SH-SY5Y (cell line): ENCODE data around the gene CPXM1.

Experiments used
- GATA2 ChIP-seq: IDR thresholded peaks from 2 replicates; pipeline ENCODE4 v1.6.1; 2011; ENCODE audit warnings: mild to moderate bottlenecking, low read depth, low read length
- GATA3 ChIP-seq: IDR thresholded peaks from 2 replicates; pipeline ENCODE4 v1.6.1; 2011; ENCODE audit warnings: low read depth, mild to moderate bottlenecking, low read length, moderate library complexity

CPXM1 gene

DNA sequence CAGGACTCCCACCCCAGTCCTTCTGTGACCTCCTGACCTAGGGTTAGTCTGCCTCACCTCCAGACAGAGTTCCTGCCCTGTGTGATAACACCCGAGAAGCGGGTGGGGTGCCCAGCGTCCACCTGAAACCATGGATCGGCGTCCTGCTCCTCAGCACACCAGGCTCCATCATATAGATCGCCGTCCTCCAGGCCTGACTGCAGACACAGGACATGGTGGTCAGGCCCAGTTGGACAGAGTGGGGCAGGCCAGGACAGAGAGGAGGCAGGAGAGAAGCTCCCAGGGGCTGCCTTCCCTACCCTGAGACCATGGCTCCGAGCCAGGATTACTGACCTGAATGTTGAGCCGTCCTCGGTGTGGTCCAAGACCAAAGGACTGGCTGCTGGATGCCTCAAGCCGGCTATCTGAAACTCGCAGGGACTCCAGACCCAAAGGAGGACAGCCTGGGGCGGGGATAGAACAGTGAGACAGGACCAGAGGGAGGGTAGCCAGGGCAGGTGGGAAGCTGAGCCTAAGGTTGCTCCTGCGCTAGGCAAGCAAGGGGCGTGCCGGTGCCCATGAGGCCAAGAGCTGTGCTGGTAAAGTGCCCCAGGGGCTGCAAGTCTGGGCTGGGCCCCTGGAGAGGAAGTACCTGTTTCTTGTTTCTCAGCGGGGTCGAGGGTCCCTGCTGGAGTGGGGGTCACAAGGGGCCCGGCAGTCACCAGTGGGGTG, 2.2 kb downstream of the CPXM1 start:
- no peak for TF ChIP-seq GATA2
- TF ChIP-seq GATA3, result no peak

DNA sequence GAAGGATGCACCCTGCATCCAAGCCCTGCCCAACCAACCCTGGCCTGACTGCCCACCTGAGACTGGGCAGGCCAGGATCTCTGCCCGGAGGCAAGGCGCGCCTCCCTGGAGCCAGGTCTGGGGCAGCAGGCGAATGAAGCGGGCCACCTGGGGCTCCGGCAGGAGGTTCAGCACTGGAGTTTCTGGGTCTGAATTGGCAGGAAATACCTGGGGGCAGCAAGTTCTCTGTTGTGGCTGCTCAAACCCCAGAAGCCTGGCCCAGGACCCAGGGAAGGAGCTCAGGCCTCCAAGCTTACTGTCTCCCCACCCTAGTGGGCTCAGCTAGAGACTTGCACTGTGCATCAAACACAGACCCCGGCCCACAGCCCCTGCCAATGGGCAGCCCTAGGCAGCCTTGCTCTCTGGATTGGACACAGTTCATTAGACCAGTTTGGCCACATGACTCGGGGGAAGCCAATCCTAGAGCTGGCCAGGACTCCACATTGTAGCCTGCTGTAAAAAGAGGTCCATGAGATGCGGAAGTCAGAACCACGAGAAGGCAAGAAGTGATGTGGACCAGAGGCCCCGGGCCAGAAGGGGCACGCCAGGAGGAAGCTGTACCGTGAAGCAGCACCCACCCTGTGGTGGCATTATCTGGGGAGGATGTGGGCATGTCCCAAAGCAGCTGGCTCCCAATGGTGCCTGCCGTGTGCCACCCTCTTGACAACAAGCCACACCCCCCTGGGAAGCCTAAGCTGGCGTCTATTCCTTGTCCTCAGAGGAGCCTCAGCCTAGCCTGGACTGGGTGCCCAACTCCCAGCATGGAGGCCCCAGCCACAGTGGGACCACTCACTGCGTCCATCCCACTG, 3.1 kb downstream of the CPXM1 start:
- TF ChIP-seq GATA3, result no peak
- TF ChIP-seq GATA2, result no peak

DNA sequence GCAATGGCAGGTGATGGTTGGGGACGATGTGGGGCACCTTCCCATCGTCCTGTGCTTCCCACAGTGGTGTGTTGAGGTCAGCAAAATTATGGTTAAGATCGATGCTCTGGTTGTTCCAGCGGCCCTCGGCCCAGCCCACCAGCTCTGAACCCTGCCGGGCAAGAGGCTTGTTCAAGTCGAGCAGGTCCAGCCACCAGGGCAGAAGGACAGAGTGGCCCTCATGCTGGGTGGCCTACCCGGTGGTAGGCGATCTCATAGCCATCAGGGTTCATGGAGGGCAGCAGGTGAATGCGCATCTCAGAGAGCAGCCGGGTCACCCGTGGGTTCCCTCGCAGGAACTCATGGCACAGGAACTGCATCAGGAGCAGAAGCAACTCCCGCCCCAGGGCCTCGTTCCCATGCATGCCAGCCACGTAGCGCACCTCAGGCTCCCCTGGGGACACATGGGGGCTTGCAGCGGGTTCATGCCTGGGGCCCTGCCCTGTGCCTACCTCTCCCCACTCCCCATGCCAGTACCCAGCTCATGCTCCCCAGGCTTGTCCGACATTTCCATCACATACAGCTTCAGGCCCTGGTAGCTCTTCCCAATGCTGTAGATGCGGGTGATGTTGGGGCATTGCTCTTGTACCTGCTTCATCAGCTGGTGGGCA, 4.3 kb downstream of the CPXM1 start:
- TF ChIP-seq GATA2 (no peak), GATA3 (no peak)

DNA sequence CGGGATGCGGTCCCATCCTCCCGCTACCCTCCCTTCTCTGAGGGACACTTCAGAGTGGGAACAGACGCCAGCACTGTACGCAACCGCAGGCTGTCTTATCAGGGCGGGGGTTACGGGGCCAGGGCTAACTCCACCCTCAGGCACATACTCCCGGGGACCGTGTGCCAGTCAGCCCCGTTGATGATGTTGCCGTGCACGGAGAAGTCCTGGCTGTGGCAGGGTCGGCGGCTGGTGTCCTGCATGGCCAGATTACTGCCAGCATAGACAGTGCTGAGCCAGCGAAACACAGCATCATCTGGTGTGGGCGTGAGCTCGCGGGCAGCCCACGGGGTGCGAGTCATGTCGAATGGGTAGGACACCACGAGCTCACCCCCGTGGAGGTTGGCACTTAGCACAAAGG, 5.0 kb downstream of the CPXM1 start:
- no peak for TF ChIP-seq GATA3
- no peak for TF ChIP-seq GATA2

DNA sequence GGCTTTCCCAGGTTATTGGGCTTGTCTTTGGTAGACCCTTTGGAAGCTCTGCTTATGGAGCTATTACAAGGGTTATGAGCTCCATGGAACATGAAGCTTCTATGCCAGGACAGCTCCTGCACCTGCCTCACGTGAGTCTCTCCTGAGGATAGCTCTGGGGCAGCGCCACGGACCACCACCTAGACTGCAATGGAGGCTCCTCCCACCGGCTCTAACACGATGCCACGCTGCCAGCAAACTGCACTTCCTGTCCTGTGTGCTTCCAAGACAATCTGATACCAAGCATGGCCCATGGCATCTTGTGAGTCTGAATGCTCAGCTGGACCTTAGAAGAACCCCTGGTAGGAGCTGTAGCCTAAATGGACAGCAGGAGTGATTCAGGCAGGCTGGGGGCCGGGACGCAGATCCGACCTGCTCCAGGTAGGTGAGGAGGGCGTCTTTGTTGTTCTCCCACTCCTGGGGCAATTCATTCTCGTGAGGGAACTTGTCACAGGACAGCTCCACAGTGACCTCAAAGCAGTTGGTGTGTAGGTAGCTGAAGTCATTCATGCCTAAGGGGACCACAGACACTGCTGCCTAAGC, 5.5 kb downstream of the CPXM1 start:
- TF ChIP-seq GATA2 (no peak), GATA3 (no peak)

DNA sequence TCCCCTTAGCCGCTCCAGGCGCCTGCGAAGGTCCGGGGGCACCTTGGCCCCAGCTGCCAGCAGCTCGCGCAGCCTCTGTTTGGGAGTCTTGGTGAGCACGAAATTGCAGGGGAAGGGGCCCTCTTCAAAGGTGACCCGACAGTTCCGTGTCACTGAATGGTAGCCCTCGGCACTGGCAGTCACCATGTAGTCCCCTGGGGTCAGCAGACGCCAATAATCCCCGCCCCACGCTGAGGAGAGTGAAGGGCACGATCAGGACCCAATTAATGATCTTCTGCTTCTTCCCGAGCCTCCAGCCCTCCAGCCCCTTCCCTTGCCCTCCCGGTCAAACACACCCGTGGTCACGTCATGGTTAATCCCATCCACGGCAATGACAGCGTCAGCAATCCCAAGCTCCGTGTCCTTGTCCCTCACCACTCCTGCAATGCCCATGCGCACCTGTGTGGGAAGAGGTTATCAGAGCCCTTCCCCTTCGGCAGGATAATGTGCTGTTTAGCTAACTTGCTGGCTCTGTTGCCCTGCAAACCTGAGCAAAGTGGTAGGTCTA, 6.2 kb downstream of the CPXM1 start:
- no peak for TF ChIP-seq GATA3

DNA sequence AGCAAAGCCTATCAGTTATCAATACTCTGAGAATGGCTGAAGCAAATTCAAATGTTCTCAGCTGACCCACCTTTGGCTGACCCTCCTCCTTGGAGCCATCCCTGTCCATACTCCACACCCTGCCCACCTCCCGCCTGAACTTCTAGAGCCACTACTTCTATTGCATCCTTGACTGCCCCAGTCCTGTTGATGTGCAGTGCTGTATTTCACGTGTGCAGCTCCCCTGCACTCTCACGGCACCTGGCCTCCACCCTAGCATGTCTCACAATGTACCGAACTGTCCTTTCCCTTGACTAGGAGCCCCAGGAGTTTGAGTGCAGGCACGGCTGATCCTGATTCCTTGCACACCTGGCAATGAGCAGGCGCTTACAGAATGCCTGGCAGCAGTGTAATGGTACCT, 7.0 kb downstream of the CPXM1 start:
- TF ChIP-seq GATA3, result no peak
- no peak for TF ChIP-seq GATA2

DNA sequence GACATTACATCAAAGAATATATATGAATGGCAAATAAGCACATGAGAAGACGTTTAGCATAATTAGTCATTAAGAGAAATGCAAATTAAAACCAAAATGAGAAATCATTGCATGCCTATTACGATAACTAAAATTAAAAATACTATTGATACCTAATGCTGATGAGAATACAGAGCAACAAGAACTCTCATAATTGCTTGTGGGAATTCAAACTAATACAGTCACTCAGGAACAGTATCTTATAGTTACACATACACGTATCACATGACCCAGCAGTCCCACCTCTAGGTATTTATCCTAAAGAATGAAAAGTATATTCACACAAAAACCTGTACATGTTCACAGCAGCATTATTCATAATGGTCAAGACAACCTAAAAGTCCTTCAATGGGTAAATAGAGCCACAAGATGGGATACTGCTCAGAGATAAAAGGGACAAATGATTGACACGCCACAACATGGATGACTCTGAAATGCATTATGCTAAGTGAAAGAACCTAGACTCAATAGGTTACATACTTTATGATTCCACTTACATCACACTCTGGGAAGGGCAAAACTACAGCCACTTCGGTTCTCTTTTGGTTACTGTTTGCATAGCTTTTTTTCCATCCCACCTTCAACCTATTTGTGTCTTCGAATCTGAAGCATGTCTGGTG, 16.4 kb downstream of the CPXM1 start:
- TF ChIP-seq GATA3, result no peak
- TF ChIP-seq GATA2, result no peak

DNA sequence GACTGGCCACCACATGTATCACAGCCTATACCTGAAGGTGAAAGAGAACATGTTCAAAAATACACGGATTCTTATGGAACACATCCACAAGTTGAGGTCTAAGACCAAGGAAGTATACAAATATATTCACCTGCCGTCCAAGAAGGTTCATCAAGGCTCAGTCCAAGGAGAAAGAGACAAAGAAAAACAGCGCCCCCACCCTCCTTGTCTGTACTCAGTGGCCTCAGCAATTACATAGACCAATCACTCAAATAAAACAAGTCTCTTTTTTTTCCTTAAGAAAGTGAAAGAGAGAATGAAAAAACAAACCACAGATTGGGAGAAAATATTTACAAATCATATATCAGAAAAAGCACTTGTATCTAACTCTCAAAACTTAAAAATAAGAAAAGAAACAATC, 19.5 kb downstream of the CPXM1 start:
- TF ChIP-seq GATA3, result no peak

DNA sequence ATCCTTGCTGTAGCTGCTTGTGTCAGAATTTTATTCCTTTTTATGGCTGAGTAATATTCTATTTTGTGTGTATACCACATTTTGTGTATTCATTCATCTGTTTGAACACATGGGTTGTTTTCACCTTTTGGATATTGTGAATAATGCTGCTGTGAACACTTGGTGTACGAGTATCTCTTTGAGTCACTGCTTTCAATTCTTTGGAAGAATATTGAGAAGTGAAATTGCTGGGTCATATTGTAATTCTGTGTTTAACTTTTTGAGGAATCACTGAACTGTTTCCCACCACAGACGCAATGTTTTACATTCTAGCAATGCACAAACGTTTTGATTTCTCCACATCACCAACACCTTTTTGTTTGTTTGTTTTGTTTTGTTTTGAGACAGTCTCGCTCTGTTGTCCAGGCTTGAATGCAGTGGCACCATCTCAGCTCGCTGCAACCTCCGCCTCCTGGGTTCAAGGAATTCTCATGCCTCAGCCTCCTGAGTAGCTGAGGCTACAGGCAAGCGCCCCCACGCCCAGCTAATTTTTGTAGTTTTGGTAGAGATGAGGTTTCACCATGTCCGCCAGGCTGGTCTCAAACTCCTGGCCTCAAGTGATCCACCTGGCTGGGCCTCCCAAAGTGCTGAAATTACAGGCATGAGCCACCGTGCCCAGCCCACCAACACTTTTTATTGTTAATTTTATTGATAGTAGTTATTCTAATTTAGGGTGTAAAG, 21.7 kb downstream of the CPXM1 start:
- TF ChIP-seq GATA3 (no peak), GATA2 (no peak)

DNA sequence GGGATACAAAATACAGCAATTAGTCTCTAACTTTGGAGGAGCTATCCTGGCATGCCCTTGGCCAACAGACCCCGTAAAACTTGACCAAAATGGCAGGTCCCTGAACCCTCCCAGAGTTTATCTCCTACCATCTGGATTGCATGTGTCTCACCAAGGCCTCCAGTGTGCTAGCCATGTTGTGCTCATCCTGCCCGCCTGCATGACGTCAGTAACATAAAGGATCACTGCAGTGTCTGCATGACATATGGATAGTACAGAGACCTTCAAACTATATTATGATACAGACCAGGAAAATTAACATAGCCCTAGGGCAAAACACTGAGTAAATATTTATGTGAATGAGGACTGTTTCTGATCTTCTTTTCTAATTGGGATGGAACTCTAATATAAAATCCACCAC, 25.3 kb downstream of the CPXM1 start:
- TF ChIP-seq GATA2 (no peak), GATA3 (no peak)

DNA sequence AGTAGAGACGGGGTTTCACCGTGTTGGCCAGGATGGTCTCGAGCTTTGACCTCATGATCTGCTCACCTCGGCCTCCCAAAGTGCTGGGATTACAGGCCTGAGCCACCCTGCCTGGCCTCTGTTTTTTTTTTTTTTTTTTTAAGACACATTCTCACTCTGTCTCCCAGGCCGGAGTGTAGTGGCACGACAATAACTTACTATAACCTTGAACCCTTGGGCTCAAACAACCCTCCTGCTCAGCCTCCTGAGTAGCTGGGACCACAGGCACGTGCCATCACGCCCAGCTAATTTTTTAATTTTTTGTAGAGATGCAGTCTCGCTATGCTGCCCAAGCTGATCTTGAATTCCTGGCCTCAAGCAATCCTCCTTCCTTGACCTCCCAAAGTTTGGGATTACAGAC, 26.6 kb downstream of the CPXM1 start:
- TF ChIP-seq GATA2, result no peak
- TF ChIP-seq GATA3, result no peak

DNA sequence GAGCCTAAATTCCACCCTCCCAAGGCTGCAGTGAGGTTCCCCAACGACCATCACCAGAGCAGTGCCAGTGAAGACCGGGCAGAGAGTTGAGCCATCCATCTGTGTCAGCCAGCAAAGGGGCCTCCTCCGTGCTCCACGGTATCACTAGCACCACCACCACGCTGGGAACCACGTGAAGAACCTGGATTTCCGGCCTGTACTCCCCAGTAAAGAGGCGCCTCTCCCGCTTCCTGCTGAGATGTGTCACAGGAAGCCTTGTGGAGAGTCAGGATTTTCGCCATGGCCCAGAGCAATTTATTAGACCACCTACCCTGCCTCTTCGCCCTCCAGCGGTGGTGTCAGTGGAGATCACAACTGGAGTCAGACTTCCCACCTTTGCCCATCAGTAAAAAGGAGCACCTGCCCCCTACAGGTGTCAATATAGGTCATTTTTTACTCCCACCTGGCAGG, 28.8 kb downstream of the CPXM1 start:
- TF ChIP-seq GATA3, result no peak
- no peak for TF ChIP-seq GATA2

DNA sequence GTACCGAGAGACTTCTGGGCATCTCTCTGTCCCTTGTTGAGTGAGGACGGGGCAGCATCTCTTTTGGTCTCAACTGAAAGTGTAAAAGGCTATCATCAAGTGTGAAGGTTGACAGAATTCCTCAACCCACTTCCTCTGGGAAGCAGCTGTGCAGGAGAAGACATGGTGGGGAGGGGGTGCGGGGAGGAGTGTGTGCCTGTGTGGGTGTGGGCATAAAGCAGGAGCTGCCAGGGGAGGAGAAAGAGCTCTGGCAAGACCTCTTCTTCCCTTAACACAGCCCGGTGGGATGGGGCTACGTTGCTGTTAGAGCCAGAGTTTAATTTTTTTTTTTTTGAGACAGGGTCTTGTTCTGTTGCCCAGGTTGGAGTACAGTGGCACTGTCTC, 31.8 kb downstream of the CPXM1 start:
- TF ChIP-seq GATA3, result no peak
- TF ChIP-seq GATA2, result no peak
